CD4-positive, alpha-beta T cell (primary cell): Measurements from ENCODE around the gene KCTD10. TPM values are rescaled to one million over a fixed set of nuclear protein-coding genes. Genes with fewer than 3 reads are reported as not detected.

Source experiments
- ATAC-seq: fragments of 200-7000 bp; cut with Tn5 transposase; one replicate; pipeline ENCODE4 v1.10.0; 2022; ENCODE audit warnings: mild to moderate bottlenecking; ENCODE audit not compliant: poor library complexity
- CTCF ChIA-PET: fragments of 350-600 bp; sonication (Branson Sonifier 250); formaldehyde crosslinking; loops from one replicate; lab custom pipeline; 2021; ENCODE audit warnings: antibody characterized with exemption, inconsistent platforms; lab: Charles Lee
- POLR2A ChIA-PET: fragments of 350-600 bp; sonication (Branson Sonifier 250); formaldehyde crosslinking; loops from one replicate; lab custom pipeline; 2021; ENCODE audit warnings: antibody characterized with exemption, inconsistent platforms; lab: Charles Lee
- DNase-seq, 14 experiments: peaks; one replicate each; pipeline ENCODE4 v3.0.0-alpha.2; 2013 to 2020; ENCODE audit warnings: mixed read lengths in 2 of 14
- H3K27ac ChIP-seq, 2 donors: one replicate each; pipeline versions ENCODE4 v1.5.1 to v1.7.0; 2013; ENCODE audit warnings: low read length in 2 of 2, low read depth in 1 of 2, mild to moderate bottlenecking in 1 of 2
- H3K27me3 ChIP-seq, 2 experiments: 1 replicate in 1 of 2; 2 replicates in 1 of 2; pipeline versions ENCODE4 v1.6.1 to v1.7.0; 2013; ENCODE audit warnings: low read length in 2 of 2, control low read depth in 1 of 2, mild to moderate bottlenecking in 1 of 2, moderate library complexity in 1 of 2; ENCODE audit not compliant: insufficient read depth in 2 of 2, control insufficient read depth in 1 of 2
- H3K36me3 ChIP-seq: one replicate; pipeline ENCODE4 v1.6.1; 2013; ENCODE audit warnings: low read length, control low read depth; ENCODE audit not compliant: insufficient read depth
- H3K4me1 ChIP-seq: one replicate; pipeline ENCODE4 v1.6.1; 2013; ENCODE audit warnings: low read length, control low read depth; ENCODE audit not compliant: insufficient read depth
- H3K4me3 ChIP-seq: one replicate; pipeline ENCODE4 v1.5.1; 2013; ENCODE audit warnings: mild to moderate bottlenecking, low read length, moderate library complexity
- H3K9me3 ChIP-seq, 2 experiments: 1 replicate in 1 of 2; 2 replicates in 1 of 2; pipeline versions ENCODE4 v1.6.1 to v1.7.0; 2013; ENCODE audit warnings: low read length in 2 of 2, mild to moderate bottlenecking in 2 of 2, control low read depth in 1 of 2, moderate library complexity in 1 of 2; ENCODE audit not compliant: control insufficient read depth in 1 of 2, insufficient read depth in 1 of 2
- H3K27ac Mint-ChIP-seq: one replicate; pipeline ENCODE4 v1.8.0; 2020; ENCODE audit warnings: mixed read lengths
- H3K27me3 Mint-ChIP-seq: one replicate; pipeline ENCODE4 v1.8.0; 2021; ENCODE audit warnings: mixed read lengths
- H3K36me3 Mint-ChIP-seq: one replicate; pipeline ENCODE4 v1.8.0; 2021; ENCODE audit warnings: low read depth, mixed read lengths
- H3K4me1 Mint-ChIP-seq: one replicate; pipeline ENCODE4 v1.8.0; 2021; ENCODE audit warnings: low read depth, mixed read lengths
- H3K4me3 Mint-ChIP-seq: one replicate; pipeline ENCODE4 v1.8.0; 2020; ENCODE audit warnings: mild to moderate bottlenecking, mixed read lengths
- H3K9me3 Mint-ChIP-seq: one replicate; pipeline ENCODE4 v1.8.0; 2020; ENCODE audit warnings: mixed read lengths
- intact Hi-C, 2 experiments: fragments of 100-400 bp; cut with DNase I in 1 of 2; cut with micrococcal nuclease in 1 of 2; formaldehyde crosslinking; loops; one replicate each; pipeline versions ENCODE4 v1.15.1 to v1.9.0; 2023 to 2025; cut with DNase I, micrococcal nuclease
- total RNA-seq, 174 experiments: library from RNA in 2 of 174; stranded (reverse) in 2 of 174; gene quantifications; one replicate each; pipeline ENCODE4 v1.2.3 and lab custom pipeline; 2021 to 2026
- TF ChIP-seq, protein P1 (sequence below): fragments of 200-600 bp; IDR thresholded peaks from one replicate; pipeline ENCODE4 v1.8.0; 2022; ENCODE audit warnings: antibody characterized with exemption, mild to moderate bottlenecking

KCTD10 gene
- total RNA-seq, 2 experiments from 2014 or later, result 24.2 to 26.1 TPM

DNA sequence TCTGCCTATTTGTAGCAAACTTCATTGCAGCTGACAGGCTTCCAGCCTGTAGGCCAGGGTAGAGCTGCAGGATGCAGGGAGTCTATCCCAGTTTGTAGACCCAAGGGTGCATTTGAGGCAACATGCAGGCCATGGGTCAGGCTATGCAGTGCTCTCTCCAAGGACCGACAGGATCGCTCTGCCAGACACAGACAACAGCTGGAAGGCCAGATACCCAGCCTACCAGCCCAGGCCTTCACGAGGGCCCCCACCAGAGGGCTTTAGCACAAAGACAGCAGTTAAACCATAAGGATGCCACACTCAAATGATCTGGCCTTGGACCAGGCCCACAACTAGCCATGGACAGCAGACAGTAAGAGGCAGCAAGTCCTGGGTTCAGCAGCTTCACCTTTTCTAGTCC lies 10.3 kb downstream of the KCTD10 start:
- Histone ChIP-seq H3K36me3 (peaks cover 53% of the 10 kb centered on the region), H3K27ac (no peak overlapping the region), H3K4me1 (peaks cover 29% of the 10 kb centered on the region), H3K27me3 (no peaks in the 10 kb centered on the region), H3K4me3 (no peak overlapping the region), H3K9me3 (no peaks in the 10 kb centered on the region)
- no peaks in the 10 kb centered on the region for H3K27me3 Mint-ChIP-seq
- no peak overlapping the region for H3K4me3 Mint-ChIP-seq
- DNase-seq (no peak), ATAC-seq (no peak)
- intact Hi-C loops, result no loop called here
- H3K9me3 Mint-ChIP-seq, result no peaks in the 10 kb centered on the region
- peaks cover 57% of the 10 kb centered on the region for H3K4me1 Mint-ChIP-seq
- TF ChIP-seq, protein P1, sequence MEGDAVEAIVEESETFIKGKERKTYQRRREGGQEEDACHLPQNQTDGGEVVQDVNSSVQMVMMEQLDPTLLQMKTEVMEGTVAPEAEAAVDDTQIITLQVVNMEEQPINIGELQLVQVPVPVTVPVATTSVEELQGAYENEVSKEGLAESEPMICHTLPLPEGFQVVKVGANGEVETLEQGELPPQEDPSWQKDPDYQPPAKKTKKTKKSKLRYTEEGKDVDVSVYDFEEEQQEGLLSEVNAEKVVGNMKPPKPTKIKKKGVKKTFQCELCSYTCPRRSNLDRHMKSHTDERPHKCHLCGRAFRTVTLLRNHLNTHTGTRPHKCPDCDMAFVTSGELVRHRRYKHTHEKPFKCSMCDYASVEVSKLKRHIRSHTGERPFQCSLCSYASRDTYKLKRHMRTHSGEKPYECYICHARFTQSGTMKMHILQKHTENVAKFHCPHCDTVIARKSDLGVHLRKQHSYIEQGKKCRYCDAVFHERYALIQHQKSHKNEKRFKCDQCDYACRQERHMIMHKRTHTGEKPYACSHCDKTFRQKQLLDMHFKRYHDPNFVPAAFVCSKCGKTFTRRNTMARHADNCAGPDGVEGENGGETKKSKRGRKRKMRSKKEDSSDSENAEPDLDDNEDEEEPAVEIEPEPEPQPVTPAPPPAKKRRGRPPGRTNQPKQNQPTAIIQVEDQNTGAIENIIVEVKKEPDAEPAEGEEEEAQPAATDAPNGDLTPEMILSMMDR, result no peak
- H3K36me3 Mint-ChIP-seq, result peaks cover 56% of the 10 kb centered on the region
- H3K27ac Mint-ChIP-seq, result no peak overlapping the region
- ChIA-PET POLR2A (no interaction called here), CTCF (no interaction called here)

DNA sequence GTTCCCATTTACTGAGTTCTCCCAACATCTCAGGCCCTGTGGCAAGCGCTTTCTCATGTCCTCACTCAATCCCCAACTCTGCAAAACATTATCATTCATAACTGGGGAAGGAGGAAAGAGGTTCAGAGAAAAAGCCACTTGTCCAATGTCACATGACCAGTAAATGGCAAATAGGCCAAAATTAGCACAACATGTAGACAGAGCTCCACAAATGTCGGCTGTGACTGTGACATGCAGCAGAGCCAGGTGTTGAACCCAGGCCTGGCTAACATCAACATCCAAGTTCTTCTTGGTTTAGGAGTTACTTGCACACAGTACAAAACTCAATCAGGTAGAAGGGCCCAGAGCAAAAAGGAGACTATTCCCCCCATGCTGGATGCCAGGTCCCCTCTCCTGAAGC lies 10.8 kb downstream of the KCTD10 start:
- TF ChIP-seq, protein P1, result no peak
- peaks cover 53% of the 10 kb centered on the region for H3K36me3 ChIP-seq
- Mint-ChIP-seq H3K27me3 (no peaks in the 10 kb centered on the region), H3K4me3 (no peak overlapping the region), H3K27ac (no peak overlapping the region), H3K4me1 (peaks cover 62% of the 10 kb centered on the region), H3K9me3 (no peaks in the 10 kb centered on the region), H3K36me3 (peaks cover 60% of the 10 kb centered on the region)
- H3K4me1 ChIP-seq, result peaks cover 35% of the 10 kb centered on the region
- DNase-seq, result no peak
- intact Hi-C loops, result no loop called here
- H3K27ac ChIP-seq, result no peak overlapping the region
- no peak for ATAC-seq
- H3K27me3 ChIP-seq, result no peaks in the 10 kb centered on the region
- no peaks in the 10 kb centered on the region for H3K9me3 ChIP-seq
- ChIA-PET POLR2A (no interaction called here), CTCF (no interaction called here)
- no peak overlapping the region for H3K4me3 ChIP-seq

DNA sequence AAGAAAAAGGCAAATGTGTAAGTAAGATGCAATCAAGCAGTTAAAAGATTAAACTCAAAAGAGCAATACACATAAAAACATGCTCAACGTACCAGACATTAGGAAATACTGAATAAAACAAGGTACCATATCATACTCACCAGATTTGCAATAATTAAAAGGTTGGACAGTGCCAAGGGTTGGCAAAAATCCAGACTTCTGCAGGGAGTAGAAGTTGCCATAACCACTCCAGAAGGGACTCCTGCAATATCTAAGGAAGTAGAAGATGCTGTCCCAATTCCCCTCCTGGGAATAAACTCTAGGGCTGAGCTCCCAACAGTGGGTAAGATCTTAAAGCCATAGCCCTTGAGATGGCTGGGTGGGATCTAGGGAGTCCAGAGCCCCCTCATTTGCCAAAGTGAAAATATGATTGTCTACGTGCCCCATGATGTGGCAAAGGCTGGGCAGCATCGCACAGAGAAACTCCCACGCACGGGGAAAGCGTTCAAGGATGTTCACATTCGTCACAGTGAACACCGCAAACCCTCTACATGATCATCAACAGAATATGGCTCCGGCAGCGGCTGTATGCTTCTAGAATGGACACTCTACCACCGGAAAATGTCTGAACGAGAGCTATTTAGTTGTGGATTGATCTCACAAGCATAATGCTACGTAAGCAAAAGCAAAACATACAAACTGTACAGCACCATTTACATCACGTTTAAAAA lies 12.3 kb downstream of the KCTD10 start:
- H3K9me3 ChIP-seq, result no peaks in the 10 kb centered on the region
- intact Hi-C loops, result no loop called here
- DNase-seq (no peak), ATAC-seq (no peak)
- Mint-ChIP-seq H3K4me1 (peaks cover 52% of the 10 kb centered on the region), H3K27me3 (no peaks in the 10 kb centered on the region), H3K9me3 (no peaks in the 10 kb centered on the region), H3K4me3 (no peak overlapping the region), H3K36me3 (peaks cover 56% of the 10 kb centered on the region), H3K27ac (no peak overlapping the region)
- no peaks in the 10 kb centered on the region for H3K27me3 ChIP-seq
- H3K4me1 ChIP-seq, result peaks cover 31% of the 10 kb centered on the region
- peaks cover 56% of the 10 kb centered on the region for H3K36me3 ChIP-seq
- no peak overlapping the region for H3K27ac ChIP-seq
- TF ChIP-seq, protein P1, result no peak
- H3K4me3 ChIP-seq, result no peak overlapping the region
- ChIA-PET CTCF (interaction anchor here (1.5 kb wide), 1 partner anchor 310 kb away, joined by 3 read pairs; no protein-coding TSS in a partner anchor), POLR2A (no interaction called here)
